GM19351 (cell line): ENCODE results near the gene ADAMTSL4.
A peak's percentile ranks its signal among the peaks of the same experiment; 100 is the strongest.

Source experiments
- ATAC-seq: cut with Tn5 transposase; IDR thresholded peaks from one replicate; pipeline ENCODE4 v1.9.1; 2021; ENCODE audit warnings: mild to moderate bottlenecking, moderate library complexity; ENCODE audit not compliant: unreplicated experiment

The ADAMTSL4 gene

DNA sequence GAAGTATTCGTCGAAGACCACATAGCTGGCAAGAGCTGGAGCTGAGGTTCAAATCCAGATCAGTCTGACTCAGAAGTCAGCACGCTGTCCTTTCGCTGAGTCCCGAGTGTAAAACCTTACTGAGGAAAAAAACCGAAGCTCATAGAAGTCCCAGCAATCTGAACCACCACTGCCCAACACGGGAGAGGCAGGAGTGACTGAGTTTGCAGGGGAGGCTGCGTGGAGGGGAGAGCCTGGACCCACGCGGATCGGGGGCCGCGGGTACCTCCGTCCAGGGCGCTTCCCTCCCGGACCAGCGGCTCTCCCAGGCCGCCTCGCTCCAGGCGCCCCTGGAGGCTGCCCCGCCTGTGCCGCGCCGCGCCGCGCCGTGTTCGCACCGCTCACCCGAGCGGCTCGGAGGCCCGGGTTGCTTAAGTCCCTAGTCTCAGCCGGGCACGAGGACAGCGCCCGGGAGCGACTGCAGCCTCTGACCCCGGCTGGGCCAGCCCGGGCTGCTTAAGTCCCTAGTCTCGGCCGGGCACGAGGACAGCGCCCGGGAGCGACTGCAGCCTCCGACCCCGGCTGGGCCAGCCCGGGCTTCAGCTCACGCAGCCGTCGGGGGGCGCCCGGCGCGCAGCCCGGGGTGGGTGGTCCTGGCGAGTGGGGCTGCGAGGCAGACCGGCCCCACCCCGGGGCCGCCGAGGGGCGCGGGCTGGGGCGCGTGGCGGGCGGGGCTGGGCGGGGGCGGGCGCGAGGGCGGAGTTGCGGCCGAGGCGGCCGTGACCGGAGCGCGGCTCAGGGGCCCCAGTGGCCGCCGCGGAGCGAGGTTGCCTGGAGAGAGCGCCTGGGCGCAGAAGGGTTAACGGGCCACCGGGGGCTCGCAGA, at the start of gene ADAMTSL4:
ADAMTSL4 (plus strand) TSS at position 777 of the 864 bp plus-strand sequence. CDS start 2,881 bp downstream, outside the sequence.
- no peak for ATAC-seq

DNA sequence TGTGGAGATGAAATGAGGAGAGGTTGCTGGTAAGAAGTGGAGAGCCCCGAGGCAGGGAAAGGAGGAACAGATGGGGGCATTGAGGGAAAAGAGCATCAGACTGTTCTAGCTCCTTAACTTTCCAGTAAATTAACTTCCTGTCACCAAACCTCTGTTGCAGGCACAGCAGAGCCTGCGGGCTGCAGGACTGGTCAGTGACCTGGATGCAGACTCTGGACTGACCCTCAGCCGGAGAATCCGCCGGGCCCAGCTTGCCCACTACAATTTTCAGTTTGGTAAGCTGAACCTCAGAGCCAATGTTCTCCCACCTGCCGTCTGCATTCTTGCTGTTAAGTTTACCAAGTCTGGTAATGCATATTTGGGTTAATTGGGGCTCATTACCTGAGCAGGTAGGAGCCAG, 43.8 kb upstream of the ADAMTSL4 start:
- no peak for ATAC-seq

DNA sequence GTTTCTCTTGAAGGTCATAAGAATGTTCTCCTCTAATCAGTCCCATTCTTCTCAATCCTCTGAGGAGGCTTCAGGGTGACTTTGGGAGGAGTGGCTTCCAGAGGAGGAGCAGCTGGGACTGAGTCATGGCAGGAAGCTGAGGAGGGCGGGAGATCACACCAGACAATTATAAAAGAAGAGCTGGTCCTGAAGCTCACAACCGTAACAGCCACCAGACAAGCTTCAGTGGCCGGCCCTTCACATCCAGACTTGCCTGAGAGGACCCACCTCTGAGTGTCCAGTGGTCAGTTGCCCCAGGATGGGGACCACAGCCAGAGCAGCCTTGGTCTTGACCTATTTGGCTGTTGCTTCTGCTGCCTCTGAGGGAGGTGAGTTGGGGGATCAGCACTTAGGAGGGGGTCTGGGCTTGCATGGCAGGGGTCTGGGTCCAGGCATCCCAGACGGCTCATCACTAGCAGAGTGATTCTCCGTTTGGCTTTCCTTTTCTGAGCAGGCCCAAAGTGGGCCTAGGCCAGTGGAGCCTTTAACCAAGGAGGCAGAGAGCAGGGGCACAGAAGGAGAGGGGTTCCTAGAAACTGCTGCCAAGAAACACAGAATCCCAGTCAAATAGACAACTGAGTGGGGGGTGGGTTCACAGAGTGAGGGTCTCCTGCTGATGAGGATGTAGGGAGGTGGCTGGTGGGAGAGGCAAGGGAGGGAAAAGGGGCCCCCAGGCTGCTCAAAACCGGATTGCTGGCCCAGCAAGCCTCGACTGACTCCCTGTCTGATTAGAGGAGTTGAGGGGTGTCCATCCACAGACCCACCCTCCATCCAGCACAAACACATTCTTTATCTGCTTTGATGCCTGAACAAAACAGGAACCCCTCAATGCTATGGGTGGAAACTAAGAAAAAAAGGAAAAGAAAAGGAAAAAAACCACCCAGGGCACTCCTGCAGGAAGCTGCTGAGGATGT, 41.0 kb upstream of the ADAMTSL4 start, which contains the start of gene ECM1:
ECM1 (plus strand) TSS at position 198 of the 953 bp plus-strand sequence; CDS start at position 299, 101 bp downstream.
- ATAC-seq = no peak

DNA sequence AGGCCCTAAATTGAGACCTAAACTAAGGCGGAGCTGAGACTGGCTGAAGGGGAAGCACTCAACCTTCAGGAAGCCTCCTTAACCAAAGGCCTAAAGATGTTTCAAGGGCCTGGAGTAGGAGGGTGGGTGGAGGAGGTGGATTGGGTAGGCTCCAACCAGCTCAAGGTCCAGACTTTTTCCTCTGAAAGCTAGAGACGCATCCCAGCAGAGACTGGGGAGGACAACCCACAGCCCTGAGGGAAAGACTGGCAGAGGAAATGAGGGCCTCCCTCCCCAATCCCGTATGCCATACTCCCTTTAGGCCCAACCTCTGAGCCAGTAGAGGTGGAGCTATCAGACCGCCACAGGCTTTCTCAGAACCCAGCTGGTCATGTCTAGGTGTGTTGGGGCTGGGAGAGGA, 40.2 kb upstream of the ADAMTSL4 start:
- ATAC-seq = no peak

DNA sequence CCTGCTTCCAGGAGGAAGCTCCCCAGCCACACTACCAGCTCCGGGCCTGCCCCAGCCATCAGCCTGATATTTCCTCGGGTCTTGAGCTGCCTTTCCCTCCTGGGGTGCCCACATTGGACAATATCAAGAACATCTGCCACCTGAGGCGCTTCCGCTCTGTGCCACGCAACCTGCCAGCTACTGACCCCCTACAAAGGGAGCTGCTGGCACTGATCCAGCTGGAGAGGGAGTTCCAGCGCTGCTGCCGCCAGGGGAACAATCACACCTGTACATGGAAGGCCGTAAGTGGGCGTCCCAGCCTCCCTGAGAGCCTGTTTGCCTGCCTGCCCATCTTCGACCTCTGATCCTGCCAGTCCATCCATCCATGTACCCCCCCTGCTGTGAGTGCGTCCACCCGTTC, 37.7 kb upstream of the ADAMTSL4 start:
- ATAC-seq = no peak

DNA sequence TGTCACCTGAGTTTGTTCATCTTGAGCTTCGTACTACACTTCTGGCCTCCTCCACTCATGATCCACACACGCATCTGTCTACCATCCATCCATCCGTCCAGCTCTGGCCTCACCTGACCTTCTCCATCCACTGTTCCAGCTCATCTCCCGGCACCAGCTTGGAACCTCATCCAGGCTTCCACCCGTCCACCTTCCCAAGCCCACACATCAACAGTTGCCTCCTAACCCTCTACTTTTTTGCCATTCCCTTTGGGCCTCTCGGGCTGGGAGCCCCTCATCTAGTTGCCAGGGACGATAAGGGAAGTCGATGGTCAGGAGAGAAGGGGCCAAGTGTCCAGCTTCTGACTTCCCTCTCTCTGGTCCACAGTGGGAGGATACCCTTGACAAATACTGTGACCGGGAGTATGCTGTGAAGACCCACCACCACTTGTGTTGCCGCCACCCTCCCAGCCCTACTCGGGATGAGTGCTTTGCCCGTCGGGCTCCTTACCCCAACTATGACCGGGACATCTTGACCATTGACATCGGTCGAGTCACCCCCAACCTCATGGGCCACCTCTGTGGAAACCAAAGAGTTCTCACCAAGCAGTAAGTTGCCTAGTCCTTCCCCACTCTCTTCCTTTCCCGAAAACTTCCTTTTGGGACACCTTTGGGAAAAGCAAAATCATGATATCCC, 37.1 kb upstream of the ADAMTSL4 start:
- ATAC-seq = no peak

DNA sequence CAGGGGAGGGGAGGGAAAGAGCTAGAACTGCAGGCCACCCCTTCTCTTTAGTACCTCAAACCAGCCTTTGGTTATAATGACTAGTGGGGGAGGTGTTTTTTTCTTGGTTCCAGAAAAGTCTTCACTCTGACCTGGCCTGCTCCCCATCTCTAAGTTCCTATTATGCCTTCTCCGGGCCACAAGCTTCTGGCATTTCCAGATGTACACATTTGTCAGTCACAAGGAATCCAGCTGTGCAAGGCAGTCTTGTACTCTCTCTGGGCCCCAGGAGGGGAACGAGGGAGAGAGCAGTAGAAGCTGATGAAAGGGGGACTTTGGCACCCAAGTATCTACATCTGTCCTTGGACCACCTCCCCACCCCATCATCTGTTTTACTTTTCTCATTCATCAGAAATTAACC, 36.4 kb upstream of the ADAMTSL4 start:
- ATAC-seq = no peak

DNA sequence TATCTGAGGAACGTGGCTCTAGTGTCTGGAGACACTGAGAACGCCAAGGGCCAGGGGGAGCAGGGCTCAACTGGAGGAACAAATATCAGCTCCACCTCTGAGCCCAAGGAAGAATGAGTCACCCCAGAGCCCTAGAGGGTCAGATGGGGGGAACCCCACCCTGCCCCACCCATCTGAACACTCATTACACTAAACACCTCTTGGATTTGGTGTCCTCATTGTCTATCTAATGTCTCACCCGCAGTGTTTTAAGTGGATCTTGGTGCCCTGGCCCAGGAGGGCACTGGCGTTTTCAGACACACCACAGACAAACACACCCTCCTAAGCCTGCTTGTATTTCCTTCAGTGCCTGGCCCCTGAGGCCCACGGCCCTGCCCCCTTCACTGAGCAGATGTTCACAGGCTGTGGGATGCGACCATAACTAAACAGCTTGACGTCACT, 35.8 kb upstream of the ADAMTSL4 start:
- ATAC-seq = no peak

DNA sequence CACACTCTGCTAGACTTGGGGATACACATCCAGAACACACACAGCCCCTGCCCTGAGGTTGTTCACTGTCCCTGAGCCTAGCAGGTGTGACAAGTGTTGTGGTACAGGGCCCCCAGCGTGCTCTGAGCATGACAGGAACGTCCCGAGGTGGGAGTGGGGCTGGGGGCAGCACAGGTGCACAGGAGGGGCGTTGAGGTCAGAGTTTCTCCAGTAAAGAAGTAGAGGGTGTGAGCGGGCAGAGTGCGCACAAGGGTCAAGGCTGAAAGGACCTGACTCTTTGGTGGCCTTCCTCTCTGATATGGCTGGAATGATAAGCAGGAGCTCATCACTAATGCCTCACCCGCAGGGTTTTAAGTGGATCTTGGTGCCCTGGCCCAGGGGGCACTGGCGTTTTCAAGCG, 34.9 kb upstream of the ADAMTSL4 start:
- no peak for ATAC-seq

DNA sequence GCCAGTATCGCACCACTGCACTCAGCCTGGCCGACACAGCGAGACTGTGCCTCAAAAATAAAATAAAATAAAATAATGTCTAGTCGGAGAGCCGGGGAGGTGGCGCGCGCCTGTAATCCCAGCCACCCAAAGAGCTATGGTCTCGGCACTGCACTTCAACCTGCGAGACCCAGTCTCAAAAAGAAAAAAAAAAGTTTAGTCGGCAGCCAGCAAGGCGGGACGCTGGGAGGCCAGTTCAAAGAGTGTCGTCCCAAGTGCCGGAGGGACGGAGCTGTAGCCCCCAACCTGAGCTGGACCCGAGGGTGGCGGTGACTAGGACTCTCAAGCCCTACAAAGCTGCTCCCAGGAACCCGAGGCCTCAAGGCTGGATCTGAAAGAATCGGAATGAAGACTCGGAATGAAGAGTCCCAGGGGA, 34.3 kb upstream of the ADAMTSL4 start:
- peak; percentile 5 for ATAC-seq

DNA sequence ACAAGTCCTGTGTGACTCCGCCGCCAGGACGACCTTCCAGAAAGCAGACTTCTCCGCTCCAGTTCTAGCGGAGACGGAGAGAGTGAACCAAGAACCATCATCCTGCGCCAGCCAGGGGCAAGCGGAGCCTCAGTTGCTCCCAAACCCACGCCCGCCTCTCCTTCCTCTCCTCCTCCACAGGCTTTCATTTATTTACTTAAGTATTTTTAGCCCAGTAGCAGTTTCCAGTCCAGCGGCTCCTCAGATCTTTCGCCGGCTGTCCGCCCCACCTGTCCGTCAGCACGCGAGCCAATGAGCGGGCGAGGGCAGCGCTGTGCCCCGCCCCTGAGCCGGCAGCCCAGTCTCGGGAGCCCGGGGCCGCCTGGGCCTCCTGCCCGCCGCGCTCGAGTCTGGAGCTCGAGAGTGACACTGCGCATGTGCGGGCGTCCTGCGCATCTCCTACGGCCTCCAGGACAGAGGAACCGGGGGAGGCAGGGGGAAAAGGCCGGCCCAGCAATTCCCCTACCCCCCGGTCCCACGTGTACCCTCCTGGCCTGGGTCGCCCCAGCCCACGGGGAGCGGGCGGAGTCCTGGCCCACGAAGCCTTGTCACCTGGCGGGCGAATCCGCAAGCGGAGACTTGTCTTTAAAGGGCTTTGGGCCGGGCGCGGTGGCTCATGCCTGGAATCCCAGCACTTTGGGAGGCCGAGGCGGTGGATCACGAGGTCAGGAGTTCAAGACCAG, 33.7 kb upstream of the ADAMTSL4 start, which contains the start of gene FALEC:
FALEC (plus strand) TSS at position 425 of the 722 bp plus-strand sequence.
- peak; percentile 97 for ATAC-seq

DNA sequence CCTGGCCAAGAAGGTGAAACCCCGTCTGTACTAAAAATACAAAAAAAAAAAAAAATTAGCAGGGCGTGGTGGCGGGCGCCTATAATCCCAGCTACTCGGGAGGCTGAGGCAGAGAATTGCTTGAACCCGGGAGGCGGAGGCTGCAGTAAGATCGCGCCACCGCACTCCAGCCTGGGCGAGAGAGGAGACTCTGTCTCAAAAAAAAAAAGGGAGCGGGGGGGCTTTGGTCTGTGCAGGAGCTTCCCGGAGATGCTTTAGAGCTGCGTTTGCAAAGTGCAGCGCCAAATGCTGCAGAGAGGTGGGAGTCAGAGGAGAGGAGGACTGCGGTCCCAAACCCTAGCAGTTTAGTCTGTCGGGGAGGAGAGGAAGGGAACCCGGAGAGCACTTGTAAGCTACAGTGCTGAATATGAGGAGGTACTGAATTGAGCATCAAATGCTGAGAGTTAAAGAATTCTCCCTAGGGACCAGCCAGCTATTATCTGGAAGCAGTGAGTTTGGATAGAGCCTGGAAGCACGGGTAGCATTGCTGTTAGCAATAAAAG, 33.1 kb upstream of the ADAMTSL4 start:
- ATAC-seq = no peak

DNA sequence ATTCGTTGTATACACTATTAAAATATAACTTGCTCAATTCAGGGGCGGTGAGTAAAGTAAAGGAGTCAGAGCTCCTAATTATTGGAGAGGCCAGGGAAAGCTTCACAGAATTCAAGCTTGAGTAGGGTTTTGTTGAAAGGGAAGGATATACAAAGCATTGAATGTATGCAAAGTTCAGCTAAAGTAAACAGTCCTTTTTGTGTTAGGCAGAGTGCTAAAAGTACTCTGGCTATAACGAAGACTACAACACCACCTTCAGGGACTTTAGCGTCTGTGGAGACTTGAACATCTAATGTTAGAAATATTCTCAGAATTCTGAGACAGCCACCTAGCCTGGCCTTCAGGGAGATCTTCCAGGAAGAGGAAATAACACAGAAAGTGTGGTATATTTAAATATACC, 32.6 kb upstream of the ADAMTSL4 start:
- no peak for ATAC-seq

DNA sequence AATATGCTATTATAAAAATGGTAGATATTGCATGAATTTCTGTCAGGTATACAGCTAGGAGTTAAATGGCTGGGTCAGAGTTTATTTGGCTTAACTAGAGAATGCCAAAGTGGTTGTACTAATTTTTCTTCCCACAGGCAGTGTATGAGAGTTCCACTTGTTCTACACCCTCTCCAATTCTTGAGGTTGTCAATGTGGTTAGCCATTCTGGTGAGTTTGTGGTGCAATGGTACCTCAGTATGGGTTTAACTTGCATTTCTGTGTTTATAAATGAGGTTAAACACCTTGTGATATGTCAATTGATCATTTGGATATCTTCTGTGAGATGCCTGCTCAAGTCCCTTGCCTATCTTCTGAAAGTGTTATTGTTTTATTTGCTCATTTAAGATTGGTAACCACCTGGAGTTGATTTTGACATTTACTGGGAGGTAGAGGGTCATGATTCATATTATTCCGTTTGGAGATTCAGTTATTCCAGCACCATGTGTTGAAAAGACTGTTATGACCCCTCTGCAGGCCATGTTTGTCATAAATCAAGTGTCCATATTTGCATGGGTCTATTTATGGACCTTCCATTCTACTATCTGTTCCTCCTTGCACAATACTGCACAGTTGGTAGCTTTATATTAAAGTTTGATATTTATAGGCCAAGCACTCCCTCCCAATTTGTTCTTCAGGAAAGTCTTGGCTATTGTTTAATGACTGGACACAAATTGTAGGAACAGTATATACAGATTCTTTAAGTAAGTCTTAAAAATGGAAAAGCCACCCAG, 27.8 kb upstream of the ADAMTSL4 start:
- ATAC-seq = no peak

DNA sequence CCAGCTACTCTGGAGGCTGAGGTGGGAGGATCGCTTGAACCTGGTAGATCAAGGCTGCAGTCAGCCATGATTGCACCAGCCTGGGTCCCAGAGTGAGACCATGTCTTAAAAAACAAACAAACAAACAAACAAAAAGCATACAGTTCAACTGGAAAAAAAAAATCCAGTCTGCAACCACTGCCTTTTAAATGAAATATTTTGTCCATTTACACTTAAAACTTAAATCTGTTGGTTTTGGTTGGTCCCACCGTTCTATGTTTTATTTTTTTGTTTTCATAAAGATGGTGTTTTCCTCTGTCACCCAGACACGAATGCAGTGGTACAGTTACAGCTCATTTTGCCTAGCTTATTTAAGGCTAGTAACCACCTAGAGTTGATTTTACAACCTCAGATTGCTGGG, 23.9 kb upstream of the ADAMTSL4 start:
- no peak for ATAC-seq

DNA sequence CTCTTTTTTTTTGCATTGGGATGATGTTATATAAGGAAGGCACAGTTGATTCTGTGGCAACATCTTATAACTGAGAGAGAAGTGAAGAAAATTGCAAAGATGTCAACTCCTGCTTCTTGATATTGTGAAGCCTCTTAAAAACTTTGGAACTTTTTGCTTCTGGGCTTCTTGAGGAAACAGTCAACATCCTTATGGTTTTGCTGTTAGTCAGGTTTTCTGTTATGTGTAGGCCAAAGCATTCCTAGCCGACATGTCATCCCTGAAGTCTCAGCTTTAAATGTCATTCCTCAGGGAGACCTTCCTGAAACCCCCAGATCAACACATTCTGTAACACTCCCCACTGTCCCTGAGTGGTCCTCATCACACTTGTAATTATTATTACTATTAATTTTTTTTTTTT, 21.0 kb upstream of the ADAMTSL4 start:
- no peak for ATAC-seq

DNA sequence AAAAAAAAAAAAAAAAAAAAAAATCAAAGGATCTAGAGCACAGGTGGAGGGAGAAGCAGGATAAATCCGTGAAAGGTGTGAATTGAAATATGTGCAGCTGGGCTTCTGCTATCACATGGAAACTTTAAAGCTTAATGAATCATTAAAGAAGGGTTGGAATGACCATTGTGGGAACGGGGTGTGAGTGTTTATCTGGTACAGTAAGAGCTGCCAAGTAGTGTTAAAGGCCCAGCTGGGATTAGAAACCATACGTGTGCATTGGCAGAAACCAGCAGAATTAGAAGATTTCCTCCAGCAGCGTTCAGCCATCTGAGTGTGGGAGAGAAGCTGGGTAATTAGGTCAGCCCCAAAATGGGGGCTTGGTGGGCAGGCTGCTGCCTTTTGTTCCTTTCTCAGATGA, 20.2 kb upstream of the ADAMTSL4 start:
- no peak for ATAC-seq

DNA sequence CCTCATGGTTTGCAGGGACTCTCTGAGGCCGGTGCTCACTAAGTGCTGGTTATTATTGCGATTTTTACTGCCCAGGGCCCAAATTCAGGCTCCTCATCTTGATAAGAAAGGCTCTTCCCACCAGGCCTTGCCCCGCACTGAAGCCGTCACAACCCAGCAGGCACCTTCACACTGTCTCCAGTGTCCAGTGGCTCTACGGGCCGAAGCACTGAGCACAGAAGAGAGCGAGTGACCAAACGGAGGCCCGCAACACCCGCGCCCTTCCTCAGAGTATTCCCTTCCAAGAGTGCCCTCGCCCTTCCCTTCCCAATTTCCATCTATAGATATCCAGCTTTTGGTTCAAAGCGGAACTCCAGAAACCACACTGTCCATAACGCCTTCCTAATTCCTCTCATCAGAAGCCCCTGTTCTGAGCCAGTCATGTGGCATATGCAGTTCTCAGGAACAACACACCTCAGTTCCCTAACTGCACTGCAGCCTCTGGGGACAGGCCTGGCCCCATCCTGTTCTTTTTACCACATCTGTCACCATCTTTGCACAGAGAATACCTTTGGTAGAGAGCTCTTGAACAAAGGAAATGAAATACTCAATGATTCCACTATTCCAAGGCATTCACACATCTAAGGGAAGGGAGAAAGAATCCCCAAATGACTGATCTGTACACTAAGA, 18.6 kb upstream of the ADAMTSL4 start:
- ATAC-seq = no peak

DNA sequence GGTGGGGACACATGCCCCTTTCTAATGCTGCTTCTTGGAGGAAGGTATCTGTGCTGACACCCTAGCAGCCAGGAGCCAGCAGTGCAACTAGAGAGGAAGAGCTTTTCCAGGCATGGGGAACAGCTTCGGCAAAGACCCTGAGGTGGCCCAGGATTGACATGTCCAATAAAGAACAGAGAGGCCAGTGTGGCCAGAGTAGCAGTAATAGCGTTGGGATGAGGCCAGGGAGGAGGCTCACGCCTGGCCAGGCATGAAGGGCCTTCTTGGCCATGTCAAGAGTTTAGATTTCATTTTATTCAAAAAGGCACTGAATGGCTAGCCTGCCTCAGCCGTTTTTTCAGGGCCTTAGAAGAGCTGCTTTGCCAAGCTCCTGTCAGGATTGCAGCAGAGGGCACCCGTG, 16.3 kb upstream of the ADAMTSL4 start:
- ATAC-seq = no peak
